Endothelial cell of umbilical vein (primary cell): ENCODE results near the gene GRK1. TPM values are rescaled to one million over a fixed set of nuclear protein-coding genes. Genes with fewer than 3 reads are reported as not detected.

ENCODE experiments used
- BruUV-seq: library from RNA; stranded (reverse); fragments of 400-500 nt; replicated peaks from 2 replicates; lab custom pipeline; 2021; lab: Mats Ljungman, UMichigan
- CTCF ChIA-PET: fragments of 300-600, 350-600 bp; sonication (Branson Sonifier 250); formaldehyde crosslinking; loops from one replicate; lab custom pipeline; 2021; ENCODE audit warnings: antibody characterized with exemption, inconsistent platforms; lab: Charles Lee
- POLR2A ChIA-PET: fragments of 300-600, 350-600 bp; sonication (Branson Sonifier 250); formaldehyde crosslinking; loops from one replicate; lab custom pipeline; 2021; ENCODE audit warnings: antibody characterized with exemption, inconsistent platforms; lab: Charles Lee
- DNase-seq: peaks from one replicate; pipeline ENCODE4 v3.0.0-alpha.2; 2011; ENCODE audit warnings: low read depth, low spot score
- FAIRE-seq: peaks from 2 replicates; lab custom pipeline; 2011; peaks lifted over from hg19 to GRCh38; lab: Jason Lieb, UNC
- H2AFZ ChIP-seq: 2 replicates; pipeline ENCODE4 v1.6.0; 2012; ENCODE audit warnings: low read depth, low read length, control low read depth, inconsistent platforms
- H3K27ac ChIP-seq: 2 replicates; pipeline ENCODE4 v1.5.1; 2011; ENCODE audit warnings: low read depth, mild to moderate bottlenecking, control low read depth, low read length, moderate library complexity; ENCODE audit not compliant: insufficient read depth
- H3K27me3 ChIP-seq, 2 experiments: 2 replicates each; pipeline versions ENCODE4 v1.6.0 to v1.6.1; 2011; ENCODE audit warnings: low read length in 2 of 2, mixed read lengths in 1 of 2; ENCODE audit not compliant: control insufficient read depth in 2 of 2, insufficient read depth in 2 of 2
- H3K36me3 ChIP-seq, 2 experiments: 2 replicates in 1 of 2; 3 replicates in 1 of 2; pipeline ENCODE4 v1.5.1; 2011; ENCODE audit warnings: low read length in 2 of 2, mild to moderate bottlenecking in 1 of 2, moderate library complexity in 1 of 2; ENCODE audit not compliant: control insufficient read depth in 2 of 2, insufficient read depth in 2 of 2; ENCODE audit errors: extremely low read depth in 1 of 2
- H3K4me1 ChIP-seq: 3 replicates; pipeline ENCODE4 v1.5.1; 2011; ENCODE audit warnings: mild to moderate bottlenecking, low read length; ENCODE audit not compliant: control insufficient read depth, insufficient read depth; ENCODE audit errors: extremely low read depth
- H3K4me2 ChIP-seq: 2 replicates; pipeline ENCODE4 v1.6.1; 2011; ENCODE audit warnings: low read length, control low read depth, mixed read lengths; ENCODE audit not compliant: insufficient read depth
- H3K4me3 ChIP-seq, 3 experiments: fragments of 200-600 bp in 1 of 3; sonication (generic), shearing (Covaris generic) in 1 of 3; replicated peaks in 1 of 3; 2 replicates each; pipeline ENCODE4 v1.5.1; 2011 to 2016; ENCODE audit warnings: control low read depth in 3 of 3, low read length in 3 of 3, mild to moderate bottlenecking in 2 of 3, inconsistent platforms in 1 of 3, low read depth in 1 of 3, moderate library complexity in 1 of 3; ENCODE audit not compliant: insufficient read depth in 1 of 3
- H3K79me2 ChIP-seq: 2 replicates; pipeline ENCODE4 v1.6.0; 2012; ENCODE audit warnings: low read length, inconsistent platforms; ENCODE audit not compliant: control insufficient read depth, insufficient read depth
- H3K9ac ChIP-seq: replicated peaks from 2 replicates; pipeline ENCODE3; 2011; ENCODE audit warnings: low read length, control low read depth; ENCODE audit not compliant: insufficient read depth; ENCODE audit errors: extremely low read depth
- H3K9me1 ChIP-seq: replicated peaks from 3 replicates; pipeline ENCODE4 v1.6.0; 2011; ENCODE audit warnings: mild to moderate bottlenecking, low read length; ENCODE audit not compliant: control insufficient read depth, insufficient read depth; ENCODE audit errors: extremely low read depth
- H3K9me3 ChIP-seq: replicated peaks from 2 replicates; pipeline ENCODE4 v1.5.1; 2012; ENCODE audit warnings: low read length, inconsistent platforms; ENCODE audit not compliant: control insufficient read depth, insufficient read depth
- H4K20me1 ChIP-seq: replicated peaks from 2 replicates; pipeline ENCODE3; 2011; ENCODE audit warnings: mild to moderate bottlenecking, low read length; ENCODE audit not compliant: control insufficient read depth, insufficient read depth; ENCODE audit errors: extremely low read depth
- EZH2 ChIP-seq: IDR thresholded peaks from 2 replicates; pipeline ENCODE4 v1.6.1; 2012; ENCODE audit warnings: borderline replicate concordance, low read depth, mild to moderate bottlenecking, moderate library complexity, low read length, inconsistent platforms; ENCODE audit not compliant: severe bottlenecking
- FOS ChIP-seq: IDR thresholded peaks from 2 replicates; pipeline ENCODE4 v1.6.1; 2011; ENCODE audit warnings: mild to moderate bottlenecking, low read length, moderate library complexity, borderline replicate concordance; ENCODE audit not compliant: insufficient read depth
- GATA2 ChIP-seq: IDR thresholded peaks from 2 replicates; pipeline ENCODE4 v1.7.0; 2011; ENCODE audit warnings: low read depth, mild to moderate bottlenecking, moderate library complexity, mixed read lengths, low read length; ENCODE audit not compliant: insufficient read length, insufficient read depth
- JUN ChIP-seq: IDR thresholded peaks from 2 replicates; pipeline ENCODE4 v1.6.1; 2011; ENCODE audit warnings: borderline replicate concordance, low read depth; ENCODE audit not compliant: insufficient read length, insufficient read depth
- MYC ChIP-seq: IDR thresholded peaks from one replicate; pipeline ENCODE4 v1.6.1; 2011; ENCODE audit warnings: mild to moderate bottlenecking, low read depth, low read length
- POLR2A ChIP-seq: IDR thresholded peaks from 2 replicates; pipeline ENCODE4 v1.6.1; 2012; ENCODE audit warnings: low read depth, mild to moderate bottlenecking, control low read depth, low read length
- POLR2AphosphoS5 ChIP-seq: IDR thresholded peaks from 2 replicates; pipeline ENCODE4 v1.6.1; 2012; ENCODE audit warnings: low read depth, mild to moderate bottlenecking, control low read depth, low read length, moderate library complexity; ENCODE audit not compliant: insufficient read depth
- dilution Hi-C: fragments of 300-500 bp; cut with MboI; formaldehyde crosslinking; loops from one replicate; pipeline ENCODE4 v1.15.0; 2019; ENCODE audit warnings: low sequenced_read_pairs; ENCODE audit not compliant: extremely low pct_ligation_motif_present
- intact Hi-C: fragments of 100-400 bp; cut with micrococcal nuclease; formaldehyde crosslinking; loops from one replicate; pipeline ENCODE4 v1.10.0; 2022
- polyA plus RNA-seq, 4 experiments: library from polyadenylated mRNA; depleted of rRNA in 3 of 4; stranded (reverse) in 3 of 4; unstranded in 1 of 4; fragments of >200 nt; gene quantifications; 2 replicates each; pipeline versions ENCODE4 v1.2.1 to v1.2.3, GENCODE V29; 2011 to 2012; ENCODE audit warnings: missing spikeins in 1 of 4
- total RNA-seq: library from RNA; stranded (reverse); gene quantifications from 2 replicates; pipeline ENCODE4 v1.2.3, GENCODE V29; 2021
- TF ChIP-seq, protein P1 (sequence below): IDR thresholded peaks from 2 replicates; pipeline ENCODE4 v1.6.1; 2011; ENCODE audit not compliant: insufficient read depth, insufficient read length
- TF ChIP-seq, protein P2 (sequence below), 2 donors: IDR thresholded peaks; 1 replicate in 1 of 2; 2 replicates in 1 of 2; pipeline ENCODE4 v1.5.1; 2011; ENCODE audit warnings: low read length in 2 of 2, mild to moderate bottlenecking in 2 of 2, moderate library complexity in 2 of 2, control low read depth in 1 of 2, inconsistent platforms in 1 of 2, low read depth in 1 of 2; ENCODE audit not compliant: insufficient read depth in 1 of 2; ENCODE audit errors: extremely low read depth in 1 of 2

GRK1 gene
- total and polyA plus RNA-seq, 2 donors (not counting 3 experiments of a cell fraction or from before 2014, with no cell fraction given): not detected

DNA sequence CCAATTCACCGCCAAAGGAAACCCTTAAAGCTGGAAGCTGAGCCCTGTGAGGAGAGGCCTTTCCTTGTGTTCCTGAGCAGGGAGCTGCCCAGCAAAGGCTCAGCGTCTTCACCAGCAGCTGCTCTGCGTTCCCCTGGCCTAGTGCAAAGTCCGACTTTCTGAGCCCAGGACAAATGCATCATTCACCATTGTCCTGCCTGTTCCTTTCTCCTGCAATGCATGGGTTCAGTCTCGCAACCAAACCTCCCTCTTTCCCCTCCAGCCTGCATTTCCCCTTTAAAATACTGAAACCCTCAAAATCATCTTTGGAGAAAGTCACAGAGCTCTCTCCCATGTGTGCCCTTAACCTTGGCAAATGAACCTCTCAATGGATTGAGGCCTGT is 79.1 kb downstream of the GRK1 start:
- Histone ChIP-seq H3K79me2 (no peaks in the 10 kb centered on the region), H4K20me1 (no peaks in the 10 kb centered on the region), H3K9me3 (no peaks in the 10 kb centered on the region), H3K27ac (no peak overlapping the region), H3K9me1 (no peaks in the 10 kb centered on the region), H3K36me3 (no peaks in the 10 kb centered on the region), H3K4me3 (no peak overlapping the region), H2AFZ (no peak overlapping the region), H3K9ac (no peak overlapping the region), H3K4me1 (no peaks in the 10 kb centered on the region), H3K4me2 (no peak overlapping the region), H3K27me3 (no peaks in the 10 kb centered on the region)
- CTCF ChIA-PET: interaction anchor here (1.0 to 1.3 kb wide), 2 partner anchors 56 to 427 kb away, joined by 3 to 4 read pairs; no protein-coding TSS in a partner anchor
- no TSS peak for BruUV-seq
- POLR2A ChIA-PET: no interaction called here
- intact Hi-C loops (no loop called here), dilution Hi-C loops (no loop called here)
- no peak for FAIRE-seq
- TF ChIP-seq FOS (no peak), POLR2AphosphoS5 (no peak), JUN (no peak), EZH2 (no peak), POLR2A (no peak), MYC (no peak), GATA2 (no peak)
- TF ChIP-seq, protein P1, sequence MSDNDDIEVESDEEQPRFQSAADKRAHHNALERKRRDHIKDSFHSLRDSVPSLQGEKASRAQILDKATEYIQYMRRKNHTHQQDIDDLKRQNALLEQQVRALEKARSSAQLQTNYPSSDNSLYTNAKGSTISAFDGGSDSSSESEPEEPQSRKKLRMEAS: no peak
- TF ChIP-seq, protein P2, sequence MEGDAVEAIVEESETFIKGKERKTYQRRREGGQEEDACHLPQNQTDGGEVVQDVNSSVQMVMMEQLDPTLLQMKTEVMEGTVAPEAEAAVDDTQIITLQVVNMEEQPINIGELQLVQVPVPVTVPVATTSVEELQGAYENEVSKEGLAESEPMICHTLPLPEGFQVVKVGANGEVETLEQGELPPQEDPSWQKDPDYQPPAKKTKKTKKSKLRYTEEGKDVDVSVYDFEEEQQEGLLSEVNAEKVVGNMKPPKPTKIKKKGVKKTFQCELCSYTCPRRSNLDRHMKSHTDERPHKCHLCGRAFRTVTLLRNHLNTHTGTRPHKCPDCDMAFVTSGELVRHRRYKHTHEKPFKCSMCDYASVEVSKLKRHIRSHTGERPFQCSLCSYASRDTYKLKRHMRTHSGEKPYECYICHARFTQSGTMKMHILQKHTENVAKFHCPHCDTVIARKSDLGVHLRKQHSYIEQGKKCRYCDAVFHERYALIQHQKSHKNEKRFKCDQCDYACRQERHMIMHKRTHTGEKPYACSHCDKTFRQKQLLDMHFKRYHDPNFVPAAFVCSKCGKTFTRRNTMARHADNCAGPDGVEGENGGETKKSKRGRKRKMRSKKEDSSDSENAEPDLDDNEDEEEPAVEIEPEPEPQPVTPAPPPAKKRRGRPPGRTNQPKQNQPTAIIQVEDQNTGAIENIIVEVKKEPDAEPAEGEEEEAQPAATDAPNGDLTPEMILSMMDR (IDR thresholded peaks at IDR 0.05; ENCODE audit: extremely low read depth in 1 of 2, insufficient read depth in 1 of 2, low read depth in 1 of 2, low read length in 2 of 2): no peak
- DNase-seq: no peak
